K562 (cell line): ENCODE measurements around the gene SHLD1. TPM values are rescaled to one million over a fixed set of nuclear protein-coding genes. Genes with fewer than 3 reads are reported as not detected.

Source experiments
- CHD2 ChIP-seq: IDR thresholded peaks from 2 replicates; pipeline ENCODE4 v1.6.1; 2011; ENCODE audit warnings: low read depth, low read length
- HDAC8 ChIP-seq: fragments of 450-650 bp; IDR thresholded peaks from 2 replicates; pipeline ENCODE4 v1.6.1; 2016; ENCODE audit warnings: mild to moderate bottlenecking, missing genetic modification characterization, moderate library complexity, missing compliant biosample characterization
- KDM1A ChIP-seq, 2 experiments: fragments of 450-650 bp; IDR thresholded peaks; 2 replicates each; pipeline ENCODE4 v1.6.1; 2016; ENCODE audit warnings: mild to moderate bottlenecking in 2 of 2
- NR2C1 ChIP-seq, 2 experiments: fragments of 450-650 bp; IDR thresholded peaks; 2 replicates each; pipeline ENCODE4 v1.6.1; 2017; ENCODE audit warnings: mild to moderate bottlenecking in 2 of 2, antibody characterized with exemption in 1 of 2, inconsistent platforms in 1 of 2, missing compliant biosample characterization in 1 of 2, missing genetic modification characterization in 1 of 2
- PRPF4 ChIP-seq: fragments of 200-400 bp; formaldehyde crosslinking; IDR thresholded peaks from one replicate; pipeline ENCODE4 v1.6.1; 2017; ENCODE audit warnings: low read length, low read depth, mild to moderate bottlenecking; ENCODE audit not compliant: insufficient read depth, poor library complexity, severe bottlenecking
- RBM22 ChIP-seq: fragments of 200-400 bp; formaldehyde crosslinking; IDR thresholded peaks from 2 replicates; pipeline ENCODE4 v1.6.1; 2018; ENCODE audit warnings: low read length, low read depth; ENCODE audit not compliant: poor library complexity, severe bottlenecking
- TAF1 ChIP-seq: IDR thresholded peaks from 2 replicates; pipeline ENCODE4 v1.6.1; 2011; ENCODE audit warnings: mild to moderate bottlenecking, low read length, moderate library complexity; ENCODE audit not compliant: insufficient read depth, control insufficient read depth, severe bottlenecking; ENCODE audit errors: extremely low read depth
- ZNF212 ChIP-seq: fragments of 450-650 bp; formaldehyde crosslinking; IDR thresholded peaks from 2 replicates; pipeline ENCODE4 v1.4.0; 2020; ENCODE audit warnings: mild to moderate bottlenecking
- ZNF324 ChIP-seq: fragments of 250-450 bp; sonication (Bioruptor Pico); IDR thresholded peaks from 2 replicates; pipeline ENCODE4 v1.4.0; 2020; ENCODE audit warnings: mild to moderate bottlenecking
- polyA plus RNA-seq, 8 experiments: library from polyadenylated mRNA; depleted of rRNA in 4 of 8; stranded (reverse) in 5 of 8; unstranded in 3 of 8; fragments of >200 nt; fragmentation: Nextera tagmentation in 2 of 8; fragmentation: Illumina TruSeq in 1 of 8; extraction: Ambion mirVana in 2 of 8; extraction: Trizol in 1 of 8; gene quantifications; 2 replicates each; pipeline versions ENCODE4 v1.2.1 to v1.2.3, GENCODE V29; 2011 to 2014; ENCODE audit warnings: inconsistent platforms in 1 of 8, missing spikeins in 1 of 8
- total RNA-seq, 7 experiments: library from RNA; depleted of rRNA in 6 of 7; stranded (reverse); fragments of >200 nt in 6 of 7; fragmentation: Illumina TruSeq in 2 of 7; extraction: Trizol in 2 of 7; gene quantifications; 2 replicates each; pipeline versions ENCODE4 v1.2.1 to v1.2.3, GENCODE V29; 2011 to 2021; ENCODE audit warnings: low replicate concordance in 1 of 7
- TF ChIP-seq, protein P1 (sequence below), 2 experiments: fragments of 450-650 bp; formaldehyde crosslinking in 1 of 2; IDR thresholded peaks; 2 replicates each; pipeline versions ENCODE4 v1.4.0 to v1.6.1; 2014 to 2020; ENCODE audit warnings: mild to moderate bottlenecking in 2 of 2, borderline replicate concordance in 1 of 2, low read depth in 1 of 2
- TF ChIP-seq, protein P2 (sequence below): sonication (generic); formaldehyde crosslinking; IDR thresholded peaks from 2 replicates; pipeline ENCODE4 v1.8.0; 2023; ENCODE audit warnings: missing genetic modification reagents, mild to moderate bottlenecking, borderline replicate concordance
- TF ChIP-seq, protein P3 (sequence below): fragments of 250-450 bp; sonication (Bioruptor Pico); IDR thresholded peaks from 2 replicates; pipeline ENCODE4 v1.5.0; 2021

SHLD1 gene
- total and polyA plus RNA-seq, 9 of the 15 experiments (the other 6 are each of a cell fraction or from before 2014, with no cell fraction given) = 3.7 to 21.6 (median 8.2) TPM

DNA sequence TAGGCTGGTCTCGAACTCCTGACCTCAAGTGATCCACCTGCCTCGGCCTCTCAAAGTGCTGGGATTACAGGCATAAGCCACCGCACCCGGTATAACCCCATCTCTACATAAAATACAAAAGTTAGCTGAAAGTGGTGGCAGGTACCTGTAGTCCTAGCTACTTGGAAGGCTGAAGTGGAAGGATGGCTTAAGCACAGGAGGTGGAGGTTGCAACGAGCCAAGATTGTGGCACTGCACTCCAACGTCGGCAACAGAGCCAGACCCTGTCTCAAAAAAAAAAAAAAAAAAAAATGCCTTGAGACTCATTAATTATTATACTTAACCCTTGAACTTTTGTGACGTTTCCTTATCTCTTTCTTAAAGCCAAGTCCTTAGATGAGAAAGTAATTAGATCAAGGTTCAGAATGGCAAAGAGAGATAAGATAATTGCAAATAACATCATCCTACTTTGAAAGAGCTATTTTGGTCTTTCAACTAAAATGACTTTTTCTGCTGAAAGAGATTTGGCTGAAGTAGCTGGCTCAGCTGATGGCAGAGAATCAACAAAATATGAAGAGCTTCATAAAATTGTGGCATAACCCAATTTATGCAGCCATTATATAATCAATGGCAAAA, 4.7 kb upstream of the SHLD1 start (continued):
- TF ChIP-seq, protein P1, sequence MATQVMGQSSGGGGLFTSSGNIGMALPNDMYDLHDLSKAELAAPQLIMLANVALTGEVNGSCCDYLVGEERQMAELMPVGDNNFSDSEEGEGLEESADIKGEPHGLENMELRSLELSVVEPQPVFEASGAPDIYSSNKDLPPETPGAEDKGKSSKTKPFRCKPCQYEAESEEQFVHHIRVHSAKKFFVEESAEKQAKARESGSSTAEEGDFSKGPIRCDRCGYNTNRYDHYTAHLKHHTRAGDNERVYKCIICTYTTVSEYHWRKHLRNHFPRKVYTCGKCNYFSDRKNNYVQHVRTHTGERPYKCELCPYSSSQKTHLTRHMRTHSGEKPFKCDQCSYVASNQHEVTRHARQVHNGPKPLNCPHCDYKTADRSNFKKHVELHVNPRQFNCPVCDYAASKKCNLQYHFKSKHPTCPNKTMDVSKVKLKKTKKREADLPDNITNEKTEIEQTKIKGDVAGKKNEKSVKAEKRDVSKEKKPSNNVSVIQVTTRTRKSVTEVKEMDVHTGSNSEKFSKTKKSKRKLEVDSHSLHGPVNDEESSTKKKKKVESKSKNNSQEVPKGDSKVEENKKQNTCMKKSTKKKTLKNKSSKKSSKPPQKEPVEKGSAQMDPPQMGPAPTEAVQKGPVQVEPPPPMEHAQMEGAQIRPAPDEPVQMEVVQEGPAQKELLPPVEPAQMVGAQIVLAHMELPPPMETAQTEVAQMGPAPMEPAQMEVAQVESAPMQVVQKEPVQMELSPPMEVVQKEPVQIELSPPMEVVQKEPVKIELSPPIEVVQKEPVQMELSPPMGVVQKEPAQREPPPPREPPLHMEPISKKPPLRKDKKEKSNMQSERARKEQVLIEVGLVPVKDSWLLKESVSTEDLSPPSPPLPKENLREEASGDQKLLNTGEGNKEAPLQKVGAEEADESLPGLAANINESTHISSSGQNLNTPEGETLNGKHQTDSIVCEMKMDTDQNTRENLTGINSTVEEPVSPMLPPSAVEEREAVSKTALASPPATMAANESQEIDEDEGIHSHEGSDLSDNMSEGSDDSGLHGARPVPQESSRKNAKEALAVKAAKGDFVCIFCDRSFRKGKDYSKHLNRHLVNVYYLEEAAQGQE (IDR thresholded peaks at IDR 0.05; ENCODE audit: borderline replicate concordance) = no peak
- TF ChIP-seq, protein P1 (CRISPR knock-in tag; IDR thresholded peaks at IDR 0.05; ENCODE audit: low read depth) = no peak
- TF ChIP-seq RBM22 = no peak
- no peak for TF ChIP-seq ZNF212 (CRISPR knock-in tag)
- TF ChIP-seq, protein P2, sequence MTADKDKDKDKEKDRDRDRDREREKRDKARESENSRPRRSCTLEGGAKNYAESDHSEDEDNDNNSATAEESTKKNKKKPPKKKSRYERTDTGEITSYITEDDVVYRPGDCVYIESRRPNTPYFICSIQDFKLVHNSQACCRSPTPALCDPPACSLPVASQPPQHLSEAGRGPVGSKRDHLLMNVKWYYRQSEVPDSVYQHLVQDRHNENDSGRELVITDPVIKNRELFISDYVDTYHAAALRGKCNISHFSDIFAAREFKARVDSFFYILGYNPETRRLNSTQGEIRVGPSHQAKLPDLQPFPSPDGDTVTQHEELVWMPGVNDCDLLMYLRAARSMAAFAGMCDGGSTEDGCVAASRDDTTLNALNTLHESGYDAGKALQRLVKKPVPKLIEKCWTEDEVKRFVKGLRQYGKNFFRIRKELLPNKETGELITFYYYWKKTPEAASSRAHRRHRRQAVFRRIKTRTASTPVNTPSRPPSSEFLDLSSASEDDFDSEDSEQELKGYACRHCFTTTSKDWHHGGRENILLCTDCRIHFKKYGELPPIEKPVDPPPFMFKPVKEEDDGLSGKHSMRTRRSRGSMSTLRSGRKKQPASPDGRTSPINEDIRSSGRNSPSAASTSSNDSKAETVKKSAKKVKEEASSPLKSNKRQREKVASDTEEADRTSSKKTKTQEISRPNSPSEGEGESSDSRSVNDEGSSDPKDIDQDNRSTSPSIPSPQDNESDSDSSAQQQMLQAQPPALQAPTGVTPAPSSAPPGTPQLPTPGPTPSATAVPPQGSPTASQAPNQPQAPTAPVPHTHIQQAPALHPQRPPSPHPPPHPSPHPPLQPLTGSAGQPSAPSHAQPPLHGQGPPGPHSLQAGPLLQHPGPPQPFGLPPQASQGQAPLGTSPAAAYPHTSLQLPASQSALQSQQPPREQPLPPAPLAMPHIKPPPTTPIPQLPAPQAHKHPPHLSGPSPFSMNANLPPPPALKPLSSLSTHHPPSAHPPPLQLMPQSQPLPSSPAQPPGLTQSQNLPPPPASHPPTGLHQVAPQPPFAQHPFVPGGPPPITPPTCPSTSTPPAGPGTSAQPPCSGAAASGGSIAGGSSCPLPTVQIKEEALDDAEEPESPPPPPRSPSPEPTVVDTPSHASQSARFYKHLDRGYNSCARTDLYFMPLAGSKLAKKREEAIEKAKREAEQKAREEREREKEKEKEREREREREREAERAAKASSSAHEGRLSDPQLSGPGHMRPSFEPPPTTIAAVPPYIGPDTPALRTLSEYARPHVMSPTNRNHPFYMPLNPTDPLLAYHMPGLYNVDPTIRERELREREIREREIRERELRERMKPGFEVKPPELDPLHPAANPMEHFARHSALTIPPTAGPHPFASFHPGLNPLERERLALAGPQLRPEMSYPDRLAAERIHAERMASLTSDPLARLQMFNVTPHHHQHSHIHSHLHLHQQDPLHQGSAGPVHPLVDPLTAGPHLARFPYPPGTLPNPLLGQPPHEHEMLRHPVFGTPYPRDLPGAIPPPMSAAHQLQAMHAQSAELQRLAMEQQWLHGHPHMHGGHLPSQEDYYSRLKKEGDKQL (CRISPR knock-in tag) = no peak
- TF ChIP-seq HDAC8 = no peak
- no peak for TF ChIP-seq KDM1A (IDR thresholded peaks at IDR 0.05)
- TF ChIP-seq PRPF4 = no peak
- TF ChIP-seq NR2C1 (IDR thresholded peaks at IDR 0.05) = peak; percentile 52; the same call in 1 of the 2 replicates
- TF ChIP-seq NR2C1 (tag; IDR thresholded peaks at IDR 0.05) = peak; percentile 72
- no peak for TF ChIP-seq CHD2
- no peak for TF ChIP-seq ZNF324
- TF ChIP-seq TAF1 = no peak
- TF ChIP-seq, protein P3, sequence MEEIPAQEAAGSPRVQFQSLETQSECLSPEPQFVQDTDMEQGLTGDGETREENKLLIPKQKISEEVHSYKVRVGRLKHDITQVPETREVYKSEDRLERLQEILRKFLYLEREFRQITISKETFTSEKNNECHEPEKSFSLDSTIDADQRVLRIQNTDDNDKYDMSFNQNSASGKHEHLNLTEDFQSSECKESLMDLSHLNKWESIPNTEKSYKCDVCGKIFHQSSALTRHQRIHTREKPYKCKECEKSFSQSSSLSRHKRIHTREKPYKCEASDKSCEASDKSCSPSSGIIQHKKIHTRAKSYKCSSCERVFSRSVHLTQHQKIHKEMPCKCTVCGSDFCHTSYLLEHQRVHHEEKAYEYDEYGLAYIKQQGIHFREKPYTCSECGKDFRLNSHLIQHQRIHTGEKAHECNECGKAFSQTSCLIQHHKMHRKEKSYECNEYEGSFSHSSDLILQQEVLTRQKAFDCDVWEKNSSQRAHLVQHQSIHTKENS (CRISPR knock-in tag) = no peak
